ENCODE data around the gene TFDP1. TPM values are rescaled to one million over a fixed set of nuclear protein-coding genes. Genes with fewer than 3 reads are reported as not detected.

TFDP1 gene
- total and polyA plus RNA-seq, 8 donors: 27.3 to 207 (median 56.3) TPM

GRCh38 chr13:113616991-113617749 lies 32.6 kb downstream of the TFDP1 start:
- TF ChIP-seq POLR2A (IDR thresholded peaks at IDR 0.05) (no peak), POLR2AphosphoS5 (IDR thresholded peaks at IDR 0.05) (no peak), EP300 (IDR thresholded peaks at IDR 0.05) (no peak), CTCF (IDR thresholded peaks at IDR 0.05) (no peak)
- 37 to 63% (median 53%) methylated on average over 18 of the region's 18 CpGs for WGBS, 5 donors
- DNase-seq: peak; percentile 44 to 56
- Histone ChIP-seq H3K27ac (peak overlapping the region; percentile 15 to 59 (median 25)), H3K36me3 (peaks cover 0 to 26% (median 19%) of the 10 kb centered on the region in 4 donors), H3K9me3 (no peaks in the 10 kb centered on the region), H3K4me1 (peaks cover 16 to 30% (median 18%) of the 10 kb centered on the region in 4 donors), H3K4me3 (no peak overlapping the region), H3K27me3 (no peaks in the 10 kb centered on the region)
- intact Hi-C loops (cut with DNase I; ENCODE audit: low total_unique reads): no loop called here

- 67 to 87% (median 71%) methylated on average over 5 of the region's 5 CpGs for WGBS, 5 donors
- no peak for DNase-seq
- peaks cover 13 to 30% (median 17%) of the 10 kb centered on the region in 4 donors for H3K4me1 ChIP-seq
- no peaks in the 10 kb centered on the region for H3K27me3 ChIP-seq
- intact Hi-C loops (cut with DNase I; ENCODE audit: low total_unique reads): no loop called here
- H3K36me3 ChIP-seq: peaks cover under 1 to 27% (median 18%) of the 10 kb centered on the region in 4 donors
- no peak for TF ChIP-seq EP300 (IDR thresholded peaks at IDR 0.05)
- TF ChIP-seq POLR2AphosphoS5 (IDR thresholded peaks at IDR 0.05): peak in 1 of 3 donors; percentile 40
- H3K27ac ChIP-seq: peak overlapping the region in 1 of 5 donors; percentile 59
- H3K4me3 ChIP-seq: no peak overlapping the region
- H3K9me3 ChIP-seq: no peaks in the 10 kb centered on the region
These were observed 33.4 kb downstream of the TFDP1 start for GRCh38 chr13:113617961-113618360.

GRCh38 chr13:113618455-113618854 lies 33.9 kb downstream of the TFDP1 start:
- Histone ChIP-seq H3K4me1 (peaks cover 13 to 30% (median 17%) of the 10 kb centered on the region in 4 donors), H3K4me3 (no peak overlapping the region), H3K27me3 (no peaks in the 10 kb centered on the region), H3K36me3 (peaks cover 5 to 31% (median 22%) of the 10 kb centered on the region in 4 donors), H3K27ac (peak overlapping the region in 1 of 5 donors; percentile 26), H3K9me3 (no peaks in the 10 kb centered on the region)
- TF ChIP-seq POLR2AphosphoS5 (IDR thresholded peaks at IDR 0.05) (no peak), CTCF (IDR thresholded peaks at IDR 0.05) (no peak), POLR2A (IDR thresholded peaks at IDR 0.05) (no peak), EP300 (IDR thresholded peaks at IDR 0.05) (no peak)
- no peak for DNase-seq
- intact Hi-C loops (cut with DNase I; ENCODE audit: low total_unique reads): no loop called here
- WGBS, 5 donors: 91 to 96% (median 96%) methylated on average over 7 of the region's 7 CpGs

GRCh38 chr13:113620036-113620796 lies 35.7 kb downstream of the TFDP1 start:
- H3K9me3 ChIP-seq: no peaks in the 10 kb centered on the region
- no peak overlapping the region for H3K27ac ChIP-seq
- H3K4me1 ChIP-seq: peaks cover 13 to 30% (median 17%) of the 10 kb centered on the region in 4 donors
- WGBS, 5 donors: 77 to 86% (median 83%) methylated on average over 14 to 15 of the region's 15 CpGs
- DNase-seq: no peak
- no peak overlapping the region for H3K4me3 ChIP-seq
- no peaks in the 10 kb centered on the region for H3K27me3 ChIP-seq
- TF ChIP-seq POLR2A (IDR thresholded peaks at IDR 0.05): no peak
- TF ChIP-seq CTCF (IDR thresholded peaks at IDR 0.05): no peak
- TF ChIP-seq EP300 (IDR thresholded peaks at IDR 0.05): no peak
- no peak for TF ChIP-seq POLR2AphosphoS5 (IDR thresholded peaks at IDR 0.05)
- intact Hi-C loops (cut with DNase I; ENCODE audit: low total_unique reads): no loop called here
- peaks cover 9 to 31% (median 27%) of the 10 kb centered on the region in 4 donors for H3K36me3 ChIP-seq
